Peyer's patch (tissue), 4 donors: ENCODE results near the gene ZNF562. TPM values are rescaled to one million over a fixed set of nuclear protein-coding genes. Genes with fewer than 3 reads are reported as not detected.

Experiments
- DNase-seq, 3 donors: peaks; one replicate each; pipeline ENCODE4 v3.0.0-alpha.2; 2017 to 2019
- H3K27ac ChIP-seq, 4 donors: fragments of 200-600 bp; sonication (generic); one replicate each; pipeline ENCODE4 v1.5.1; 2016 to 2019
- H3K27me3 ChIP-seq, 2 donors: fragments of 200-600 bp; sonication (generic); one replicate each; pipeline ENCODE4 v1.5.1; 2019
- H3K36me3 ChIP-seq, 3 donors: fragments of 200-600 bp; sonication (generic); one replicate each; pipeline ENCODE4 v1.5.1; 2016 to 2019
- H3K4me1 ChIP-seq, 4 donors: fragments of 200-600 bp; sonication (generic); one replicate each; pipeline ENCODE4 v1.5.1; 2016 to 2019
- H3K4me3 ChIP-seq, 4 donors: fragments of 200-600 bp; sonication (generic); 1 replicate in 3 of 4; 2 replicates in 1 of 4; pipeline ENCODE4 v1.5.1; 2016 to 2019; ENCODE audit warnings: mild to moderate bottlenecking in 1 of 4
- H3K9me3 ChIP-seq, 4 donors: fragments of 200-600 bp; sonication (generic); one replicate each; pipeline ENCODE4 v1.5.1; 2016 to 2019; ENCODE audit warnings: mild to moderate bottlenecking in 1 of 4
- CTCF ChIP-seq, 6 experiments: fragments of 450-650 bp in 4 of 6; fragments of 200-600 bp in 2 of 6; sonication (generic) in 1 of 6; IDR thresholded peaks; one replicate each; pipeline ENCODE4 v1.5.1; 2017 to 2019; ENCODE audit warnings: antibody characterized with exemption in 6 of 6, mild to moderate bottlenecking in 3 of 6, moderate library complexity in 1 of 6
- POLR2A ChIP-seq, 2 donors: fragments of 450-650 bp; IDR thresholded peaks; one replicate each; pipeline ENCODE4 v1.5.1; 2017; ENCODE audit warnings: antibody characterized with exemption in 2 of 2, mild to moderate bottlenecking in 2 of 2, moderate library complexity in 2 of 2
- total RNA-seq, 4 donors: library from RNA; depleted of rRNA; stranded (reverse); fragments of >200 nt; gene quantifications; one replicate each; pipeline ENCODE4 v1.1.0, GENCODE V29; 2016

Gene ZNF562
- total RNA-seq, 4 donors from 2014 or later = 14.9 to 38.8 (median 25.9) TPM

- Histone ChIP-seq H3K9me3 (peaks cover 0 to 11% (median 0%) of the 10 kb centered on the region in 4 donors), H3K4me3 (no peak overlapping the region), H3K4me1 (no peaks in the 10 kb centered on the region), H3K36me3 (peaks cover 0 to 6% (median 0%) of the 10 kb centered on the region in 3 donors), H3K27me3 (no peaks in the 10 kb centered on the region), H3K27ac (no peak overlapping the region)
- DNase-seq = no peak
- TF ChIP-seq CTCF (IDR thresholded peaks at IDR 0.05) (no peak), POLR2A (IDR thresholded peaks at IDR 0.05) (no peak)
These were observed 33.9 kb downstream of the ZNF562 start for GRCh38 chr19:9640956-9641355.

DNA sequence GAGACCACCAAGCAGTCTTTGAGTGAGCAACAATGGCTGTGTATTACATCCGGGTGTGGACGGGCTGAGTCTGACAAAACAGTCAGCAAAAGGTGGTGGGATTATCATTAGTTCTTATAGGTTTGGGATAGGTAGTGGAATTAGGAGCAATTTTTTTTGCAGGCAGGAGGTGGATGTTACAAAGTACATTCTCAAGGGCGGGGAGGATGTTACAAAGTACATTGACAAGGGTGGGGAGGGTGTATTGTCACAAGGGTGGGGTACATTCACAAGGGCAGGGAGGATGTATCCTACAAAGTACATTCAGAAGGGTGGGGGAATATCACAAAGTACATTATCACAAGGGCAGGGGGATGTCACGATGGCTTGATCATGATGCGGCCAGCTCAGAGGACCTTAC is 38.9 kb downstream of the ZNF562 start:
- Histone ChIP-seq H3K27ac (no peak overlapping the region), H3K36me3 (peaks cover 0 to 15% (median 0%) of the 10 kb centered on the region in 3 donors), H3K4me1 (no peaks in the 10 kb centered on the region), H3K4me3 (no peak overlapping the region), H3K9me3 (no peaks in the 10 kb centered on the region), H3K27me3 (no peaks in the 10 kb centered on the region)
- TF ChIP-seq CTCF (IDR thresholded peaks at IDR 0.05) (no peak), POLR2A (IDR thresholded peaks at IDR 0.05) (no peak)
- DNase-seq = no peak

GRCh38 chr19:9627856-9628255 is 47.0 kb downstream of the ZNF562 start:
- no peak for DNase-seq
- no peaks in the 10 kb centered on the region for H3K4me1 ChIP-seq
- H3K36me3 ChIP-seq = peaks cover 0 to 6% (median 0%) of the 10 kb centered on the region in 3 donors
- H3K27me3 ChIP-seq = no peaks in the 10 kb centered on the region
- TF ChIP-seq CTCF (IDR thresholded peaks at IDR 0.05) (no peak), POLR2A (IDR thresholded peaks at IDR 0.05) (no peak)
- H3K9me3 ChIP-seq = no peaks in the 10 kb centered on the region
- H3K27ac ChIP-seq = no peak overlapping the region
- no peak overlapping the region for H3K4me3 ChIP-seq

- Histone ChIP-seq H3K4me1 (peaks cover 0 to 14% (median 2%) of the 10 kb centered on the region in 4 donors), H3K9me3 (no peaks in the 10 kb centered on the region), H3K4me3 (no peak overlapping the region), H3K27me3 (no peaks in the 10 kb centered on the region), H3K27ac (no peak overlapping the region), H3K36me3 (peaks cover 0 to 19% (median 0%) of the 10 kb centered on the region in 3 donors)
- TF ChIP-seq POLR2A (IDR thresholded peaks at IDR 0.05) (no peak), CTCF (IDR thresholded peaks at IDR 0.05) (no peak)
- no peak for DNase-seq
These were observed 52.4 kb downstream of the ZNF562 start for GRCh38 chr19:9622531-9622930.

GRCh38 chr19:9621156-9622037 is 53.5 kb downstream of the ZNF562 start, which contains the start of gene ZNF561:
ZNF561 (minus strand) TSS chr19:9621232; CDS start chr19:9619456, 1,776 bp downstream.
- Histone ChIP-seq H3K4me3 (peak within 1 kb of the TSS; percentile 57 to 94 (median 68)), H3K4me1 (peaks cover 0 to 14% (median 2%) of the 10 kb centered on the region in 4 donors), H3K27ac (peak within 1 kb of the TSS; percentile 85 to 90 (median 87)), H3K27me3 (no peaks in the 10 kb centered on the region), H3K9me3 (no peaks in the 10 kb centered on the region), H3K36me3 (peaks cover 0 to 30% (median 0%) of the 10 kb centered on the region in 3 donors)
- peak; percentile 80 to 95 (median 92) for DNase-seq
- TF ChIP-seq POLR2A (IDR thresholded peaks at IDR 0.05) (peak; percentile 18 to 19), CTCF (IDR thresholded peaks at IDR 0.05) (peak in 1 of 6 experiments; percentile 14)
